AG04450 (cell line): ENCODE data around the gene SRP9. TPM values are rescaled to one million over a fixed set of nuclear protein-coding genes. Genes with fewer than 3 reads are reported as not detected.
A peak's percentile ranks its signal among the peaks of the same experiment; 100 is the strongest.
"Not testable (repeated sequence)": the region's sequence is repeated elsewhere in the genome, so short reads cannot be mapped to it uniquely, and the experiment has no call there.

Experiments used
- CTCF ChIA-PET: fragments of 300-600, 350-600 bp; formaldehyde crosslinking; extraction: SDS; loops from one replicate; lab custom pipeline; 2022; ENCODE audit warnings: antibody characterized with exemption, inconsistent platforms; lab: Charles Lee
- POLR2A ChIA-PET: fragments of 350-600 bp; formaldehyde crosslinking; extraction: SDS; loops from one replicate; lab custom pipeline; 2021; ENCODE audit warnings: antibody characterized with exemption, inconsistent platforms; lab: Yijun Ruan, JAX
- DNase-seq: peaks from one replicate; pipeline ENCODE4 v3.0.0-alpha.2; 2011; ENCODE audit warnings: low read depth, low spot score
- H3K27ac ChIP-seq: one replicate; pipeline ENCODE4 v1.5.1; 2012; ENCODE audit warnings: low read depth, low read length, control low read depth
- H3K27me3 ChIP-seq: one replicate; pipeline ENCODE4 v1.6.0; 2012; ENCODE audit warnings: low read length; ENCODE audit not compliant: control insufficient read depth, insufficient read depth
- H3K4me3 ChIP-seq: 2 replicates; pipeline ENCODE4 v1.5.1; 2011; ENCODE audit warnings: mild to moderate bottlenecking, low read depth, low read length, control low read depth
- H3K9me3 ChIP-seq: 2 replicates; pipeline ENCODE4 v1.5.1; 2012; ENCODE audit warnings: low read length; ENCODE audit not compliant: control insufficient read depth, insufficient read depth
- CTCF ChIP-seq: IDR thresholded peaks from 2 replicates; pipeline ENCODE4 v1.5.1; 2011; ENCODE audit warnings: low read depth, low read length, control low read depth, inconsistent platforms
- polyA plus RNA-seq: library from polyadenylated mRNA; depleted of rRNA; stranded (reverse); fragments of >200 nt; gene quantifications from 2 replicates; pipeline ENCODE4 v1.2.3, GENCODE V29; 2011

SRP9 gene
- polyA plus RNA-seq, 1 experiment: 527 TPM

GRCh38 chr1:225806249-225806648 lies 28.6 kb downstream of the SRP9 start:
- Histone ChIP-seq H3K27me3 (no peaks in the 10 kb centered on the region), H3K27ac (no peak overlapping the region), H3K4me3 (no peak overlapping the region), H3K9me3 (no peaks in the 10 kb centered on the region; the same call in 1 of the 2 replicates)
- TF ChIP-seq CTCF: no peak
- DNase-seq: no peak
- ChIA-PET CTCF (interaction anchor here (0.7 kb wide), 1 partner anchor 10 kb away, joined by 3 read pairs; no protein-coding TSS in a partner anchor), POLR2A (no interaction called here)

- POLR2A ChIA-PET, H3K9me3 ChIP-seq, H3K27me3 ChIP-seq, H3K4me3 ChIP-seq, H3K27ac ChIP-seq, DNase-seq: not testable (repeated sequence)
- CTCF ChIA-PET: interaction anchor here (0.7 kb wide), 1 partner anchor 10 kb away, joined by 3 read pairs; no protein-coding TSS in a partner anchor
Observed at GRCh38 chr1:225806736-225807135, 29.1 kb downstream of the SRP9 start.

GRCh38 chr1:225808136-225808535 lies 30.5 kb downstream of the SRP9 start:
- Histone ChIP-seq H3K4me3 (no peak overlapping the region), H3K27ac (no peak overlapping the region), H3K9me3 (no peaks in the 10 kb centered on the region; the same call in 1 of the 2 replicates), H3K27me3 (no peaks in the 10 kb centered on the region)
- no peak for DNase-seq
- ChIA-PET POLR2A (no interaction called here), CTCF (interaction anchor here (1.0 to 2.5 kb wide), 3 partner anchors 30 to 334 kb away, joined by 3 to 11 read pairs (median 4); partner anchors contain the start of gene SRP9)
- TF ChIP-seq CTCF: no peak

GRCh38 chr1:225809842-225810578 lies 32.4 kb downstream of the SRP9 start, which contains the start of gene EPHX1:
Gene EPHX1, plus strand, starts transcription at chr1:225810124. Its CDS starts 18,606 bp downstream, at chr1:225828730.
- POLR2A ChIA-PET: interaction anchor here (0.6 to 1.9 kb wide), 8 partner anchors 12 to 281 kb away, joined by 3 to 6 read pairs (median 4); partner anchors contain the start of genes SRP9 and TMEM63A

GRCh38 chr1:225810579-225811538 lies 33.2 kb downstream of the SRP9 start:
- peak overlapping the region; percentile 81 for H3K4me3 ChIP-seq
- DNase-seq, H3K27me3 ChIP-seq, H3K9me3 ChIP-seq: not testable (repeated sequence)
- ChIA-PET POLR2A (interaction anchor here (1.1 to 1.9 kb wide), 2 partner anchors 12 to 33 kb away, joined by 5 to 6 read pairs; partner anchors contain the start of gene SRP9), CTCF (interaction anchor here (0.5 to 1.2 kb wide), 5 partner anchors 11 to 337 kb away, joined by 3 to 6 read pairs (median 4); no protein-coding TSS in a partner anchor)
- H3K27ac ChIP-seq: peak overlapping the region; percentile 39

More at GRCh38 chr1:225809842-225810578, 32.4 kb downstream of the SRP9 start, which contains the start of gene EPHX1:
- H3K9me3 ChIP-seq: no peaks in the 10 kb centered on the region; the same call in 1 of the 2 replicates
- peak within 1 kb of the TSS; percentile 39 for H3K27ac ChIP-seq
- TF ChIP-seq CTCF: peak; percentile 42
- no peaks in the 10 kb centered on the region for H3K27me3 ChIP-seq
- peak within 1 kb of the TSS; percentile 81 for H3K4me3 ChIP-seq
- peak; percentile 61 for DNase-seq
- CTCF ChIA-PET: interaction anchor here (1.2 to 2.5 kb wide), 2 partner anchors 32 to 335 kb away, joined by 4 to 11 read pairs; no protein-coding TSS in a partner anchor
